PC-9 (cell line): ENCODE results near the gene CHRNA7.

Source experiments
- EZH2 ChIP-seq: fragments of 200-600 bp; sonication (generic); IDR thresholded peaks from 2 replicates; pipeline ENCODE4 v1.8.0; 2017; ENCODE audit warnings: antibody characterized with exemption, low read depth
- TF ChIP-seq, protein P1 (sequence below): fragments of 200-600 bp; sonication (generic); conservative IDR thresholded peaks from 2 replicates; pipeline ENCODE4 v1.6.1; 2017; ENCODE audit warnings: mixed run types, antibody characterized with exemption, mild to moderate bottlenecking, moderate library complexity

DNA sequence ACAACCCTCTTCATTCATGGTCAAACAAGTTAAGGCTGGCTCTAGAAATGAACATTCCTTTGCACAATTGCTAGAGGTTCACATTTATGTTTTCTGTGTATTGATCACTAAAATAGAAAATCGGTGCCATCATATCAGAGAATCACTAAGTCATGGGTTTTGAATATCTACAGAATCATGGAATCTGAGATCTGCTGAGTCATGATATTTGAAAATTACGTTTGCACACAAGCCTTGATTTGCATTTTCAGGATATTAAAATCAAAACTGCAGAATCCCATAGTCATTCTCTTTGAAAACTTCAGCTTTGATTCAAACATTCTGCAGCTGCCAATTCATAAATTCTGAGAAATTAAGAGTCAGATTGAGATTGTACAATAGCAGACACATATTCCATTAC is 26.1 kb upstream of the CHRNA7 start:
- TF ChIP-seq, protein P1, sequence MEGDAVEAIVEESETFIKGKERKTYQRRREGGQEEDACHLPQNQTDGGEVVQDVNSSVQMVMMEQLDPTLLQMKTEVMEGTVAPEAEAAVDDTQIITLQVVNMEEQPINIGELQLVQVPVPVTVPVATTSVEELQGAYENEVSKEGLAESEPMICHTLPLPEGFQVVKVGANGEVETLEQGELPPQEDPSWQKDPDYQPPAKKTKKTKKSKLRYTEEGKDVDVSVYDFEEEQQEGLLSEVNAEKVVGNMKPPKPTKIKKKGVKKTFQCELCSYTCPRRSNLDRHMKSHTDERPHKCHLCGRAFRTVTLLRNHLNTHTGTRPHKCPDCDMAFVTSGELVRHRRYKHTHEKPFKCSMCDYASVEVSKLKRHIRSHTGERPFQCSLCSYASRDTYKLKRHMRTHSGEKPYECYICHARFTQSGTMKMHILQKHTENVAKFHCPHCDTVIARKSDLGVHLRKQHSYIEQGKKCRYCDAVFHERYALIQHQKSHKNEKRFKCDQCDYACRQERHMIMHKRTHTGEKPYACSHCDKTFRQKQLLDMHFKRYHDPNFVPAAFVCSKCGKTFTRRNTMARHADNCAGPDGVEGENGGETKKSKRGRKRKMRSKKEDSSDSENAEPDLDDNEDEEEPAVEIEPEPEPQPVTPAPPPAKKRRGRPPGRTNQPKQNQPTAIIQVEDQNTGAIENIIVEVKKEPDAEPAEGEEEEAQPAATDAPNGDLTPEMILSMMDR, result no peak
- no peak for TF ChIP-seq EZH2
